Upper lobe of left lung (tissue), 4 donors: ENCODE measurements around the gene TFF1.

ENCODE experiments used
- CTCF ChIP-seq, 6 experiments: fragments of 450-650 bp in 4 of 6; fragments of 200-600 bp in 2 of 6; sonication (generic) in 2 of 6; IDR thresholded peaks; one replicate each; pipeline ENCODE4 v1.5.1; 2016 to 2019; ENCODE audit warnings: antibody characterized with exemption in 6 of 6
- EP300 ChIP-seq, 4 donors: sonication (generic); formaldehyde crosslinking; IDR thresholded peaks; one replicate each; pipeline ENCODE4 v1.5.1; 2017; ENCODE audit warnings: antibody characterized with exemption in 4 of 4, control low read depth in 2 of 4
- POLR2A ChIP-seq, 4 donors: fragments of 450-650 bp; IDR thresholded peaks; one replicate each; pipeline ENCODE4 v1.5.1; 2016 to 2017; ENCODE audit warnings: antibody characterized with exemption in 4 of 4, mild to moderate bottlenecking in 2 of 4
- POLR2AphosphoS5 ChIP-seq, 2 donors: sonication (generic); formaldehyde crosslinking; IDR thresholded peaks; one replicate each; pipeline ENCODE4 v1.5.1; 2017; ENCODE audit warnings: antibody characterized with exemption in 2 of 2

- no peak for TF ChIP-seq CTCF (IDR thresholded peaks at IDR 0.05)
- TF ChIP-seq POLR2A (IDR thresholded peaks at IDR 0.05), result no peak
- TF ChIP-seq POLR2AphosphoS5 (IDR thresholded peaks at IDR 0.05), result no peak
- TF ChIP-seq EP300 (IDR thresholded peaks at IDR 0.05), result no peak
Measured at GRCh38 chr21:42357307-42357706, 9.0 kb downstream of the TFF1 start.
